Stimulated activated memory B cell treated with anti-CD40 and anti-IgM and Interleukin-4, amounts not matched to agents 10 μg/mL and 1 μg/mL and 100 μg/mL, for 72 hours (primary cell): ENCODE data around the gene PTPRN2.
"Not testable (repeated sequence)": the region's sequence is repeated elsewhere in the genome, so short reads cannot be mapped to it uniquely, and the experiment has no call there.

Source experiments
- ATAC-seq: fragments of 150-1000 bp; cut with Tn5 transposase; 2 replicates; pipeline ENCODE4 v1.10.0; 2021
- H3K27ac Mint-ChIP-seq: one replicate; pipeline ENCODE4 v1.8.0; 2022; ENCODE audit warnings: mild to moderate bottlenecking, mixed read lengths
- H3K27me3 Mint-ChIP-seq: one replicate; pipeline ENCODE4 v1.8.0; 2022; ENCODE audit warnings: mixed read lengths
- H3K36me3 Mint-ChIP-seq: one replicate; pipeline ENCODE4 v1.8.0; 2022; ENCODE audit warnings: mixed read lengths
- H3K4me1 Mint-ChIP-seq: one replicate; pipeline ENCODE4 v1.8.0; 2022; ENCODE audit warnings: mixed read lengths
- H3K4me3 Mint-ChIP-seq: one replicate; pipeline ENCODE4 v1.8.0; 2022; ENCODE audit warnings: mild to moderate bottlenecking, moderate library complexity, mixed read lengths
- H3K9me3 Mint-ChIP-seq: one replicate; pipeline ENCODE4 v1.8.0; 2022; ENCODE audit warnings: mixed read lengths

PTPRN2 gene

GRCh38 chr7:158362912-158363905 is 224.4 kb downstream of the PTPRN2 start:
- H3K36me3 Mint-ChIP-seq: no peaks in the 10 kb centered on the region
- H3K4me1 Mint-ChIP-seq: no peaks in the 10 kb centered on the region
- no peaks in the 10 kb centered on the region for H3K27me3 Mint-ChIP-seq
- no peak overlapping the region for H3K4me3 Mint-ChIP-seq
- H3K27ac Mint-ChIP-seq: no peak overlapping the region
- no peak for ATAC-seq
- peaks cover 6% of the 10 kb centered on the region for H3K9me3 Mint-ChIP-seq

- Mint-ChIP-seq H3K36me3 (no peaks in the 10 kb centered on the region), H3K9me3 (peaks cover 6% of the 10 kb centered on the region), H3K4me3 (no peak overlapping the region), H3K27me3 (peaks cover 10% of the 10 kb centered on the region), H3K27ac (no peak overlapping the region), H3K4me1 (no peaks in the 10 kb centered on the region)
- no peak for ATAC-seq
These were observed 225.6 kb downstream of the PTPRN2 start for GRCh38 chr7:158362001-158362400.

- peak; percentile 14 for ATAC-seq
- Mint-ChIP-seq H3K9me3 (peaks cover 6% of the 10 kb centered on the region), H3K36me3 (no peaks in the 10 kb centered on the region), H3K4me1 (no peaks in the 10 kb centered on the region), H3K4me3 (no peak overlapping the region), H3K27ac (no peak overlapping the region), H3K27me3 (peaks cover 15% of the 10 kb centered on the region)
These were observed 226.2 kb downstream of the PTPRN2 start for GRCh38 chr7:158361326-158361946.

- H3K36me3 Mint-ChIP-seq: no peaks in the 10 kb centered on the region
- H3K9me3 Mint-ChIP-seq: peaks cover 6% of the 10 kb centered on the region
- no peak overlapping the region for H3K27ac Mint-ChIP-seq
- H3K27me3 Mint-ChIP-seq: peaks cover 19% of the 10 kb centered on the region
- no peaks in the 10 kb centered on the region for H3K4me1 Mint-ChIP-seq
- no peak overlapping the region for H3K4me3 Mint-ChIP-seq
- ATAC-seq: no peak
These were observed 228.5 kb downstream of the PTPRN2 start for GRCh38 chr7:158358926-158359645.

GRCh38 chr7:158357898-158358821 is 229.5 kb downstream of the PTPRN2 start:
- Mint-ChIP-seq H3K9me3 (peaks cover 8% of the 10 kb centered on the region), H3K27me3 (peaks cover 19% of the 10 kb centered on the region), H3K27ac (no peak overlapping the region), H3K4me3 (no peak overlapping the region), H3K36me3 (no peaks in the 10 kb centered on the region), H3K4me1 (no peaks in the 10 kb centered on the region)
- ATAC-seq: no peak

GRCh38 chr7:158357106-158357897 is 230.3 kb downstream of the PTPRN2 start:
- no peak overlapping the region for H3K27ac Mint-ChIP-seq
- no peaks in the 10 kb centered on the region for H3K36me3 Mint-ChIP-seq
- H3K4me3 Mint-ChIP-seq: no peak overlapping the region
- peaks cover 24% of the 10 kb centered on the region for H3K27me3 Mint-ChIP-seq
- peaks cover 8% of the 10 kb centered on the region for H3K9me3 Mint-ChIP-seq
- no peak for ATAC-seq
- H3K4me1 Mint-ChIP-seq: no peaks in the 10 kb centered on the region

- H3K27ac Mint-ChIP-seq: no peak overlapping the region
- peaks cover 8% of the 10 kb centered on the region for H3K9me3 Mint-ChIP-seq
- peaks cover 27% of the 10 kb centered on the region for H3K27me3 Mint-ChIP-seq
- H3K36me3 Mint-ChIP-seq: no peaks in the 10 kb centered on the region
- no peak overlapping the region for H3K4me3 Mint-ChIP-seq
- no peaks in the 10 kb centered on the region for H3K4me1 Mint-ChIP-seq
- ATAC-seq: no peak
These were observed 231.2 kb downstream of the PTPRN2 start for GRCh38 chr7:158356454-158356853.

- Mint-ChIP-seq H3K36me3 (no peaks in the 10 kb centered on the region), H3K4me3 (no peak overlapping the region), H3K4me1 (no peaks in the 10 kb centered on the region), H3K9me3 (peaks cover 8% of the 10 kb centered on the region), H3K27me3 (peaks cover 27% of the 10 kb centered on the region), H3K27ac (no peak overlapping the region)
- no peak for ATAC-seq
These were observed 232.1 kb downstream of the PTPRN2 start for GRCh38 chr7:158355456-158356065.

GRCh38 chr7:158354861-158355260 is 232.8 kb downstream of the PTPRN2 start:
- H3K27ac Mint-ChIP-seq: no peak overlapping the region
- no peaks in the 10 kb centered on the region for H3K36me3 Mint-ChIP-seq
- no peaks in the 10 kb centered on the region for H3K4me1 Mint-ChIP-seq
- peaks cover 27% of the 10 kb centered on the region for H3K27me3 Mint-ChIP-seq
- H3K9me3 Mint-ChIP-seq: peaks cover 8% of the 10 kb centered on the region
- ATAC-seq: no peak
- H3K4me3 Mint-ChIP-seq: no peak overlapping the region

- ATAC-seq: no peak
- Mint-ChIP-seq H3K36me3 (no peaks in the 10 kb centered on the region), H3K9me3 (peaks cover 8% of the 10 kb centered on the region), H3K27ac (no peak overlapping the region), H3K4me1 (no peaks in the 10 kb centered on the region), H3K4me3 (no peak overlapping the region), H3K27me3 (peaks cover 27% of the 10 kb centered on the region)
These were observed 233.7 kb downstream of the PTPRN2 start for GRCh38 chr7:158353606-158354570.

GRCh38 chr7:158351899-158352729 is 235.5 kb downstream of the PTPRN2 start:
- not testable (repeated sequence) for H3K27ac Mint-ChIP-seq, H3K36me3 Mint-ChIP-seq, H3K4me3 Mint-ChIP-seq, H3K4me1 Mint-ChIP-seq, H3K9me3 Mint-ChIP-seq, ATAC-seq
- H3K27me3 Mint-ChIP-seq: peaks cover 18% of the 10 kb centered on the region

- Mint-ChIP-seq H3K36me3 (no peaks in the 10 kb centered on the region), H3K4me1 (no peaks in the 10 kb centered on the region), H3K4me3 (no peak overlapping the region), H3K27ac (no peak overlapping the region), H3K9me3 (peaks cover 8% of the 10 kb centered on the region), H3K27me3 (peaks cover 12% of the 10 kb centered on the region)
- ATAC-seq: no peak
These were observed 236.1 kb downstream of the PTPRN2 start for GRCh38 chr7:158351481-158351880.
